ENCODE measurements around the gene ITGAL. TPM values are rescaled to one million over a fixed set of nuclear protein-coding genes. Genes with fewer than 3 reads are reported as not detected.
A peak's percentile ranks its signal among the peaks of the same experiment; 100 is the strongest.

The ITGAL gene
- total RNA-seq, 1 donor from 2014 or later: 0.23 TPM

DNA sequence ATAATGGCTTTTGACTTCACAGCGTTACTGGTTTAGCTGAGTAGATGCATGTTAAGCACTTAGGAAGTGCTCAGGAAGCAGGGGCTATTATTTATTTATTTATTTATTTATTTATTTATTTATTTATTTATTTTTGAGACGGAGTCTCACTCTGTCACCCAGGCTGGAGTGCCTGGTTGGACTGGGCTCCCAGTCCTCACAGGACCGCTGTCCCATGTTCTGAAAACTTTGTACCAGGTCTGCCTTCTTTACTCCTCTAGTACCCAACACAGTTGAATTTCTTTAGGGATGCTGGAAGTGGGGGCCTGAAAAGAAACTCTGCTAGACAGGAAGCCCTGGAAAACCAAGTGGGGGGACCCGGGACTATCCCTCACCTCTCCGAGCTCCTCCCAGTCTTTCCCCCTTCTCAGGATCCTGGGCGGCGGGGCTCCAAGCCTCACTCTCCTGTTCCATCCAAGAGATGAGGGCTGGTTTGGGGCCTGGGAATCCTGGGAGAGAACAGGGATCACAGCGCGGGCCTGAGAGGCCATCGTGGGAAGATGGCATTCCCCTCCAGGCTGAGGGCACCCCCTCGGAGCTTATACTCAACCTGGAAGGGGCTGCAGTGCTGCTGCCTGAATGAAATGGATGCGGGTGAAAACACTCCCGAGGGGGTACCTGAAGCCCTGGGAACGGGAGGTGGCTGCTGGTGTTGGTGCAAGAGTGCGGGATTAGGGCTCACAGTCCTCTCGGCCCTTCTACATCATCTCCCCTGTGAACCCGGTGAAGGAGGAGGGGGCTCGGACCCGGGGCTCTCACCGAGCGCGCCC, 98.3 kb downstream of the ITGAL start:
- Mint-ChIP-seq H3K9me3 (ENCODE audit: unreplicated experiment) (no peaks in the 10 kb centered on the region), H3K27ac (ENCODE audit: unreplicated experiment) (peak overlapping the region; percentile 91), H3K36me3 (ENCODE audit: low read depth, unreplicated experiment) (no peaks in the 10 kb centered on the region), H3K4me1 (ENCODE audit: low read depth, unreplicated experiment) (peaks cover 3% of the 10 kb centered on the region), H3K4me3 (ENCODE audit: unreplicated experiment) (peak overlapping the region; percentile 88), H3K27me3 (ENCODE audit: low read depth, unreplicated experiment) (peaks cover 9% of the 10 kb centered on the region)
- TF ChIP-seq EZH2 (IDR thresholded peaks at IDR 0.05; ENCODE audit: insufficient read depth, low read length): no peak
- no peak for TF ChIP-seq CTCF (IDR thresholded peaks at IDR 0.05; ENCODE audit: insufficient read depth, low read depth, low read length)
- Histone ChIP-seq H3K4me2 (ENCODE audit: low read length) (peak overlapping the region; percentile 91), H3K4me3 (ENCODE audit: insufficient read depth, low read depth, low read length) (peak overlapping the region; percentile 74), H3K27me3 (ENCODE audit: insufficient read depth, low read length) (no peaks in the 10 kb centered on the region), H3K9ac (ENCODE audit: low read length) (peak overlapping the region; percentile 79), H3K27ac (ENCODE audit: low read depth, low read length) (peak overlapping the region; percentile 65), H3K36me3 (ENCODE audit: insufficient read depth, low read length) (no peaks in the 10 kb centered on the region), H2AFZ (ENCODE audit: low read depth, low read length) (peak overlapping the region; percentile 69), H3K4me1 (ENCODE audit: insufficient read depth, low read length) (peaks cover 6% of the 10 kb centered on the region), H4K20me1 (ENCODE audit: insufficient read depth, low read length) (no peaks in the 10 kb centered on the region), H3K9me3 (ENCODE audit: insufficient read depth, low read depth, low read length) (no peaks in the 10 kb centered on the region), H3K79me2 (ENCODE audit: insufficient read depth, low read length) (no peaks in the 10 kb centered on the region)
- DNase-seq (ENCODE audit: low read depth) (no peak), FAIRE-seq (no peak)

DNA sequence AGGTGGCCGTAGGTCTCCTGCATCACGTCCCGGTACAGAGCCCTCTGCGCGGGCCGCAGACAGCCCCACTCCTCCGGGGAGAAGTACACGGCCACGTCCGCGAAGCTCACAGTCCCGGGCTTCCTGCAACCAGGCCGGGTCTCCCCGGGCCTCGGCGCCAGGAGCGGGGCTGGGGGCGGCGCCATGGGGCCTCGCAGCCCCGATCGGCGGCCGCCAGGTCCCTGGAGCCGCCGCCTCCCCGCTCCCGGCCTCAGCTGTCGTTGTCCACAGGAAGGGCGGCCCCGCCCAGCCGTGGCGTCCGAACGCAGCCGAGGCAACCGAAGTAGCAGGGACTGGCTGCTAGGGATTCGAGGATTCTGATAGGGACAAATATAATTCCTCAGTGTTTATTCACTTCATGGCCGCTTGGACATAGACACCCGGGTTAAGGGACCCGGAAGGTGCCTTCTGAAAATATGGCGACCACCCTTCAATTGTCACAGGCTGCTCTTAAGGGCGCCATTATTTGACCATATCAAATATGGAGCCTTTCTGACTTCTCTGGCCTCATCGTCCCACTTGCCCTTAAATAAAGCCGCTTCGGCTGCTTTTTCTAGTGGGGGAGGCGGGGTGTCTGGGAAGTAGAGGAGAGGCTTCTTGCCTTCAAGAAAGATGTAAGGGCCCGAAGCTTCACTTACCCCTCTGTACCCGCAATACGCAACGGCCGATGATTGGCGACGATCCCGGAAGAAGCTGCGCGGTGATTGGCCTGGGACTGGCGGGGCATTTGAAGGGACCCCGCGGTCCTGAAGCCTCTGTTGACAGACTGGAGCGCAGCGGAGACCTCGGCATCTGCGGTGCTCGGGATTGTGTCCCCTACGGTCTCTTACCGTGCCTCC, 99.1 kb downstream of the ITGAL start, which contains the start of gene ZNF688:
TSS of gene ZNF688 (minus strand) at position 270 of the 878 bp plus-strand sequence. CDS start at position 185, 85 bp downstream.
- H3K9me3 Mint-ChIP-seq (ENCODE audit: unreplicated experiment): no peaks in the 10 kb centered on the region
- H3K79me2 ChIP-seq (ENCODE audit: insufficient read depth, low read length): no peaks in the 10 kb centered on the region
- H3K9me3 ChIP-seq (ENCODE audit: insufficient read depth, low read depth, low read length): no peaks in the 10 kb centered on the region
- peak within 1 kb of the TSS; percentile 69 for H2AFZ ChIP-seq (ENCODE audit: low read depth, low read length)
- H3K4me1 ChIP-seq (ENCODE audit: insufficient read depth, low read length): peaks cover 6% of the 10 kb centered on the region
- H3K4me3 ChIP-seq (ENCODE audit: insufficient read depth, low read depth, low read length): peak within 1 kb of the TSS; percentile 74
- H3K27ac ChIP-seq (ENCODE audit: low read depth, low read length): peak within 1 kb of the TSS; percentile 65
- peaks cover 3% of the 10 kb centered on the region for H3K4me1 Mint-ChIP-seq (ENCODE audit: low read depth, unreplicated experiment)
- FAIRE-seq (no peak), DNase-seq (ENCODE audit: low read depth) (peak; percentile 96)
- H3K36me3 ChIP-seq (ENCODE audit: insufficient read depth, low read length): no peaks in the 10 kb centered on the region
- peak within 1 kb of the TSS; percentile 91 for H3K4me2 ChIP-seq (ENCODE audit: low read length)
- peak within 1 kb of the TSS; percentile 91 for H3K27ac Mint-ChIP-seq (ENCODE audit: unreplicated experiment)
- H3K27me3 Mint-ChIP-seq (ENCODE audit: low read depth, unreplicated experiment): peaks cover 2% of the 10 kb centered on the region
- H3K36me3 Mint-ChIP-seq (ENCODE audit: low read depth, unreplicated experiment): no peaks in the 10 kb centered on the region
- no peak for TF ChIP-seq CTCF (IDR thresholded peaks at IDR 0.05; ENCODE audit: insufficient read depth, low read depth, low read length)
- TF ChIP-seq EZH2 (IDR thresholded peaks at IDR 0.05; ENCODE audit: insufficient read depth, low read length): no peak
- peak within 1 kb of the TSS; percentile 88 for H3K4me3 Mint-ChIP-seq (ENCODE audit: unreplicated experiment)
- peak within 1 kb of the TSS; percentile 79 for H3K9ac ChIP-seq (ENCODE audit: low read length)
- H3K27me3 ChIP-seq (ENCODE audit: insufficient read depth, low read length): no peaks in the 10 kb centered on the region
- no peaks in the 10 kb centered on the region for H4K20me1 ChIP-seq (ENCODE audit: insufficient read depth, low read length)

Small RNA genes within 50 kb of the gene (microRNA-seq; reads per million reads assigned to microRNA genes)
- not detected for gene MIR4518

Other genes starting within 250 kb of the ITGAL start
- gene NPIPB13, start 224.3 kb upstream of the ITGAL start, total RNA-seq: 7.7 and 12.3 TPM in 2 replicates
- gene CD2BP2, start 117.4 kb upstream of the ITGAL start, total RNA-seq: 58.8 TPM in 2 replicates
- 50.3 and 50.8 TPM in 2 replicates for gene TBC1D10B, start 102.2 kb upstream of the ITGAL start, total RNA-seq
- gene MYL11, start 97.9 kb upstream of the ITGAL start, total RNA-seq: not detected in 2 replicates
- 0.48 and 0.96 TPM in 2 replicates for gene SEPTIN1, start 90.2 kb upstream of the ITGAL start, total RNA-seq
- gene ZNF48, start 77.3 kb upstream of the ITGAL start, total RNA-seq: 16.0 and 19.5 TPM in 2 replicates
- gene ZNF771, start 65.1 kb upstream of the ITGAL start, total RNA-seq: 13.9 and 15.5 TPM in 2 replicates
- gene DCTPP1, start 42.7 kb upstream of the ITGAL start, total RNA-seq: 31.0 and 36.5 TPM in 2 replicates
- gene SEPHS2, start 26.9 kb upstream of the ITGAL start, total RNA-seq: 37.0 and 38.2 TPM in 2 replicates
- gene ZNF768, start 53.8 kb downstream of the ITGAL start, total RNA-seq: 23.1 and 26.6 TPM in 2 replicates
- 5.2 and 6.6 TPM in 2 replicates for gene ZNF747, start 62.1 kb downstream of the ITGAL start, total RNA-seq
- gene ZNF764, start 85.6 kb downstream of the ITGAL start, total RNA-seq: 6.9 and 8.5 TPM in 2 replicates
- 5.4 and 5.9 TPM in 2 replicates for gene ZNF688, start 99.0 kb downstream of the ITGAL start, total RNA-seq
- 9.3 and 9.7 TPM in 2 replicates for gene ZNF785, start 113.0 kb downstream of the ITGAL start, total RNA-seq
- 7.5 and 7.9 TPM in 2 replicates for gene ZNF689, start 137.6 kb downstream of the ITGAL start, total RNA-seq
- 27.3 and 32.1 TPM in 2 replicates for gene PRR14, start 178.2 kb downstream of the ITGAL start, total RNA-seq
- gene FBRS, start 185.7 kb downstream of the ITGAL start, total RNA-seq: 69.3 and 75.0 TPM in 2 replicates
- 48.2 and 50.4 TPM in 2 replicates for gene SRCAP, start 226.4 kb downstream of the ITGAL start, total RNA-seq

Measured in astrocyte (in vitro differentiated cells and primary cell).